PFSK-1 (cell line): Measurements from ENCODE around the gene SNX33.

Experiments
- POLR2AphosphoS5 ChIP-seq: IDR thresholded peaks from 2 replicates; pipeline ENCODE4 v1.6.1; 2012; ENCODE audit warnings: low read depth, mild to moderate bottlenecking, control low read depth, low read length, moderate library complexity
- REST ChIP-seq, 2 experiments: IDR thresholded peaks; 2 replicates each; pipeline versions ENCODE4 v1.6.1 to v1.8.0; 2011 to 2012; ENCODE audit warnings: low read depth in 2 of 2, low read length in 2 of 2, control low read depth in 1 of 2, inconsistent platforms in 1 of 2, mild to moderate bottlenecking in 1 of 2, moderate library complexity in 1 of 2; ENCODE audit not compliant: insufficient read depth in 1 of 2
- TAF1 ChIP-seq: IDR thresholded peaks from 2 replicates; pipeline ENCODE4 v1.6.1; 2012; ENCODE audit warnings: low read length, control low read depth, borderline replicate concordance; ENCODE audit not compliant: insufficient read depth

DNA sequence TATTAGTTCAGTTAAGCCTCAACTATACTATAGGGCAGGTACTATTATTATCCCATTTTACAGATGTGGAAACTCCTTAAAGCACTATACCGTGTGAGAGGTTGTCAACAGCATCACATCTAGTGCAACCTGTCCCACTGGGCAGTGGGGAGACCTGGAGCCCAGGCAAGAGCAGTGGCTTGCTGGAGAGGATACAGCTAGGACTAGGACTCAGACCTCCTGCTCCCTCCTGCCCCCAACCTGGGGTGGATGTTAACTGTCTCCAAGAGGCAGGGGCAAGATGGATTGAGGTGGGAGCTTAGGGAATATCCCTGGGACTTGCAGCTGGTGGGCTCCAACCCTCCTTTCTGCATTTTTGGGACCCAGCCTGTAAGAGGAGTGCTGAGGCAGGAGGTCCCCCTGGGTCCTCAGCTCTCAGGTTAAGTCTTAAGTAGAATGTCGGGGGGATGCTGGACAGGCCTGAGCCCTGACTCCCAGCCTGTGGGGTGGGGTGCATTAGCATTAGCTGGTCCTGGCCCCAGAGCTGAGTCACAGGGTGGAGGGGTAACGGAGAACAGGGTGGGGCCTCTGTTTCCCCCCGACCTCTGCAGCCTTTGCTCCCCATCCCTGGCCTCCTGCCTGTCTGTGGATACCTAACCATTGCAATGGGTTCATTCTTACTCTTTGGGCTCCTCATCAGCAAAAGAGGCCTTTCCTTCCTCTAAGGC is 6.6 kb downstream of the SNX33 start:
- no peak for TF ChIP-seq POLR2AphosphoS5
- TF ChIP-seq REST (IDR thresholded peaks at IDR 0.05; ENCODE audit: insufficient read depth in 1 of 2, low read depth in 2 of 2, low read length in 2 of 2): no peak
- no peak for TF ChIP-seq TAF1
